Measurements from ENCODE around the gene GLTPD2. TPM values are rescaled to one million over a fixed set of nuclear protein-coding genes. Genes with fewer than 3 reads are reported as not detected.

GLTPD2 gene
- total RNA-seq, 1 experiment from 2014 or later, result not detected

- peak overlapping the region; percentile 76 for H3K27ac ChIP-seq (ENCODE audit: low read depth, low read length)
- TF ChIP-seq, protein P1, sequence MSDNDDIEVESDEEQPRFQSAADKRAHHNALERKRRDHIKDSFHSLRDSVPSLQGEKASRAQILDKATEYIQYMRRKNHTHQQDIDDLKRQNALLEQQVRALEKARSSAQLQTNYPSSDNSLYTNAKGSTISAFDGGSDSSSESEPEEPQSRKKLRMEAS (IDR thresholded peaks at IDR 0.05), result no peak
- TF ChIP-seq ELF1 (IDR thresholded peaks at IDR 0.05; ENCODE audit: borderline replicate concordance, low read depth) (no peak), REST (IDR thresholded peaks at IDR 0.05; ENCODE audit: low read depth) (no peak), YY1 (IDR thresholded peaks at IDR 0.05; ENCODE audit: extremely low read depth, insufficient replicate concordance, low read depth, low read length) (no peak), ZBTB33 (IDR thresholded peaks at IDR 0.05; ENCODE audit: extremely low read depth, insufficient replicate concordance, low read length) (no peak), EZH2phosphoT487 (IDR thresholded peaks at IDR 0.05; ENCODE audit: borderline replicate concordance) (no peak), RAD21 (IDR thresholded peaks at IDR 0.05; ENCODE audit: low read depth) (no peak), SP1 (IDR thresholded peaks at IDR 0.05; ENCODE audit: low read depth) (no peak), FOSL1 (IDR thresholded peaks at IDR 0.05; ENCODE audit: low read depth) (no peak), CEBPB (IDR thresholded peaks at IDR 0.05; ENCODE audit: low read depth) (no peak), CTCF (IDR thresholded peaks at IDR 0.05 in 2 of 3, conservative IDR thresholded peaks at IDR 0.05 in 1 of 3; ENCODE audit: borderline replicate concordance in 1 of 3, insufficient read depth in 1 of 3, low read depth in 2 of 3, low read length in 2 of 3) (no peak), TCF7L2 (IDR thresholded peaks at IDR 0.05; ENCODE audit: borderline replicate concordance, extremely low read depth, insufficient read depth, insufficient read length) (no peak), SRF (IDR thresholded peaks at IDR 0.05; ENCODE audit: low read depth) (no peak), POLR2AphosphoS5 (IDR thresholded peaks at IDR 0.05; ENCODE audit: low read depth, low read length) (no peak), JUND (IDR thresholded peaks at IDR 0.05) (no peak), ZFX (IDR thresholded peaks at IDR 0.05) (no peak)
- H3K9me3 ChIP-seq (ENCODE audit: control insufficient read depth in 1 of 2, insufficient read depth in 1 of 2, low read depth in 1 of 2, low read length in 2 of 2), result no peaks in the 10 kb centered on the region
- ATAC-seq, result no peak
- no TSS peak for BruUV-seq (replicated peaks)
- H3K9me2 ChIP-seq (ENCODE audit: insufficient read depth), result no peaks in the 10 kb centered on the region
- peaks cover 12 to 13% of the 10 kb centered on the region in 2 experiments for H3K4me1 ChIP-seq (ENCODE audit: control insufficient read depth in 1 of 2, insufficient read depth in 2 of 2, low read length in 2 of 2)
- ChIA-PET POLR2A (interaction anchor here (0.6 to 1.2 kb wide), 3 partner anchors 10 to 654 kb away, joined by 3 to 5 read pairs (median 5); partner anchors contain the start of gene PSMB6), RAD21 (ENCODE audit: low non-redundant PET in 1 of 2, low total read pairs in 2 of 2, uncharacterized antibody in 2 of 2, unreplicated experiment in 2 of 2) (no interaction called here), CTCF (interaction anchor here (1.8 kb wide), 1 partner anchor 16 kb away, joined by 6 read pairs; no protein-coding TSS in a partner anchor)
- H4K20me1 ChIP-seq (ENCODE audit: insufficient read depth), result no peaks in the 10 kb centered on the region
- peak overlapping the region; percentile 59 to 84 for H3K4me3 ChIP-seq (replicated peaks in 1 of 2; ENCODE audit: low read depth in 1 of 2, low read length in 2 of 2)
- no peaks in the 10 kb centered on the region for H3K79me2 ChIP-seq (ENCODE audit: insufficient read depth, low read length)
- DNase-seq (ENCODE audit: low read depth, low spot score), result no peak
- intact Hi-C loops (cut with micrococcal nuclease), result no loop called here
- peaks cover 5 to 7% of the 10 kb centered on the region in 2 experiments; a peak in 3 of 4 replicates for H3K36me3 ChIP-seq (ENCODE audit: control insufficient read depth in 1 of 2, insufficient read depth in 2 of 2, low read length in 2 of 2)
- no peak overlapping the region for H2AFZ ChIP-seq (ENCODE audit: low read depth, low read length, poor library complexity, severe bottlenecking)
- H3K4me2 ChIP-seq (ENCODE audit: low read length), result peak overlapping the region; percentile 85
- no peaks in the 10 kb centered on the region for H3K27me3 ChIP-seq (ENCODE audit: insufficient read depth, low read length)
- H3K9ac ChIP-seq (ENCODE audit: low read length), result peak overlapping the region; percentile 77
These were observed 17.7 kb downstream of the GLTPD2 start for GRCh38 chr17:4806456-4806776.

Measured in HCT116 (cell line).